ENCODE data around the gene PLEKHM2. TPM values are rescaled to one million over a fixed set of nuclear protein-coding genes. Genes with fewer than 3 reads are reported as not detected.
A peak's percentile ranks its signal among the peaks of the same experiment; 100 is the strongest.

Gene PLEKHM2
- total RNA-seq, 1 experiment from 2014 or later: 45.9 TPM

GRCh38 chr1:15755646-15756040 is 71.5 kb downstream of the PLEKHM2 start:
- no peak overlapping the region for H2BK20ac ChIP-seq (ENCODE audit: low read depth, low read length, poor library complexity, severe bottlenecking)
- no peak overlapping the region for H3T11ph ChIP-seq (ENCODE audit: low read length)
- H3K23me2 ChIP-seq (ENCODE audit: insufficient read length, low read depth, low read length, poor library complexity, severe bottlenecking): peaks cover 14% of the 10 kb centered on the region
- H3K79me2 ChIP-seq (ENCODE audit: insufficient read depth, low read length): peaks cover 7% of the 10 kb centered on the region; the same call in 1 of the 2 replicates
- TF ChIP-seq, protein P1, sequence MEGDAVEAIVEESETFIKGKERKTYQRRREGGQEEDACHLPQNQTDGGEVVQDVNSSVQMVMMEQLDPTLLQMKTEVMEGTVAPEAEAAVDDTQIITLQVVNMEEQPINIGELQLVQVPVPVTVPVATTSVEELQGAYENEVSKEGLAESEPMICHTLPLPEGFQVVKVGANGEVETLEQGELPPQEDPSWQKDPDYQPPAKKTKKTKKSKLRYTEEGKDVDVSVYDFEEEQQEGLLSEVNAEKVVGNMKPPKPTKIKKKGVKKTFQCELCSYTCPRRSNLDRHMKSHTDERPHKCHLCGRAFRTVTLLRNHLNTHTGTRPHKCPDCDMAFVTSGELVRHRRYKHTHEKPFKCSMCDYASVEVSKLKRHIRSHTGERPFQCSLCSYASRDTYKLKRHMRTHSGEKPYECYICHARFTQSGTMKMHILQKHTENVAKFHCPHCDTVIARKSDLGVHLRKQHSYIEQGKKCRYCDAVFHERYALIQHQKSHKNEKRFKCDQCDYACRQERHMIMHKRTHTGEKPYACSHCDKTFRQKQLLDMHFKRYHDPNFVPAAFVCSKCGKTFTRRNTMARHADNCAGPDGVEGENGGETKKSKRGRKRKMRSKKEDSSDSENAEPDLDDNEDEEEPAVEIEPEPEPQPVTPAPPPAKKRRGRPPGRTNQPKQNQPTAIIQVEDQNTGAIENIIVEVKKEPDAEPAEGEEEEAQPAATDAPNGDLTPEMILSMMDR (conservative IDR thresholded peaks at IDR 0.05): no peak
- no peaks in the 10 kb centered on the region for H3K9me3 ChIP-seq (ENCODE audit: control insufficient read depth, low read depth, low read length)
- H2AFZ ChIP-seq (ENCODE audit: low read length): no peak overlapping the region
- no peak overlapping the region for H4K8ac ChIP-seq (replicated peaks; ENCODE audit: insufficient read length, low read depth, low read length)
- Mint-ChIP-seq H3K36me3 (ENCODE audit: insufficient read depth in 1 of 3, low read depth in 3 of 3) (peaks cover 0 to 2% (median 0%) of the 10 kb centered on the region in 3 experiments; a peak in 1 of 7 replicates), H3K9me3 (no peaks in the 10 kb centered on the region), H3K4me3 (no peak overlapping the region), H3K27me3 (ENCODE audit: low read depth) (peaks cover 26% of the 10 kb centered on the region), H3K27ac (no peak overlapping the region), H3K4me1 (peaks cover 25 to 35% of the 10 kb centered on the region in 2 experiments)
- H3K27ac ChIP-seq (ENCODE audit: insufficient read length, low read depth, low read length): no peak overlapping the region
- H3K9ac ChIP-seq (ENCODE audit: extremely low read depth, insufficient read length, low read length): no peak overlapping the region
- no peaks in the 10 kb centered on the region for H3K79me1 ChIP-seq (ENCODE audit: insufficient read depth, low read depth, low read length, poor library complexity, severe bottlenecking)
- no CpG with 5 or more reads among the region's 4 CpGs for WGBS (ENCODE audit: extremely low coverage, insufficient read length, low lambda C conversion rate)
- no peak overlapping the region for H3K18ac ChIP-seq (ENCODE audit: insufficient read length, low read depth, low read length)
- H4K91ac ChIP-seq (ENCODE audit: insufficient read length, low read depth, low read length): no peak overlapping the region
- no peak overlapping the region for H3K23ac ChIP-seq (ENCODE audit: insufficient read length, low read depth, low read length)
- no peak overlapping the region for H4K5ac ChIP-seq (ENCODE audit: insufficient read length, low read depth, low read length)
- no peak overlapping the region for H2BK120ac ChIP-seq (ENCODE audit: low read depth, low read length, poor library complexity, severe bottlenecking)
- no peak overlapping the region for H3K14ac ChIP-seq (ENCODE audit: insufficient read depth, low read length)
- H3K4me1 ChIP-seq (ENCODE audit: insufficient read depth, low read length): peaks cover 15% of the 10 kb centered on the region; the same call in 1 of the 2 replicates
- H3K56ac ChIP-seq (ENCODE audit: insufficient read length, low read depth, low read length): no peak overlapping the region
- no peak overlapping the region for H3K4me2 ChIP-seq (ENCODE audit: insufficient read depth, insufficient read length, low read length)
- H3K4ac ChIP-seq (ENCODE audit: low read depth, low read length): no peak overlapping the region
- no peak overlapping the region for H2BK5ac ChIP-seq (ENCODE audit: insufficient read length, low read length)
- DNase-seq: peak; percentile 27
- H2BK15ac ChIP-seq (ENCODE audit: low read depth, low read length): no peak overlapping the region
- H4K20me1 ChIP-seq (ENCODE audit: control insufficient read depth, insufficient read depth, insufficient read length): no peaks in the 10 kb centered on the region
- no peak overlapping the region for H2AK5ac ChIP-seq (ENCODE audit: insufficient read length, low read length)
- H2BK12ac ChIP-seq (ENCODE audit: insufficient read length, low read depth, low read length): no peak overlapping the region
- H3K27me3 ChIP-seq (ENCODE audit: insufficient read depth, low read length): no peaks in the 10 kb centered on the region
